GM19025 (cell line): Measurements from ENCODE around the gene ZNF710.

ENCODE experiments used
- ATAC-seq: cut with Tn5 transposase; IDR thresholded peaks from one replicate; pipeline ENCODE4 v1.9.1; 2021; ENCODE audit warnings: mild to moderate bottlenecking, low read depth, moderate library complexity; ENCODE audit not compliant: unreplicated experiment

Gene ZNF710

GRCh38 chr15:90036806-90037510, 35.8 kb downstream of the ZNF710 start:
- ATAC-seq, result no peak

DNA sequence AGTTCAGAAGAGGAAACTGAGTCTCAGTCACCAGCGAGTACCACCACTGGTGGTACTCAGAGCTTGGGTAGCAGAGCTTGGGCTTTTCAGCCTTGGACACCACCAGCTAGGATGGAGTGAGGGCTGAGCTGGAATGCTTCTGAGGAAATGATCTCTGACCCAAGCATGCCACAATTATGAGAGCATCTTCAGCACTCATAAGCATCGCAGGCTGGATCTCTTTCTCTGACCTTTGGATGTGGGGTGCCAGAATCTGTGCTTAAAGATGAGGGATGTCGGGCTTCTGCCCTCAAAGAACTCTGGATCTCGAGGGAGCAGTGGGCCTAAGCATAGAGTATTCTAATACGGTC, 36.4 kb downstream of the ZNF710 start:
- ATAC-seq, result no peak

DNA sequence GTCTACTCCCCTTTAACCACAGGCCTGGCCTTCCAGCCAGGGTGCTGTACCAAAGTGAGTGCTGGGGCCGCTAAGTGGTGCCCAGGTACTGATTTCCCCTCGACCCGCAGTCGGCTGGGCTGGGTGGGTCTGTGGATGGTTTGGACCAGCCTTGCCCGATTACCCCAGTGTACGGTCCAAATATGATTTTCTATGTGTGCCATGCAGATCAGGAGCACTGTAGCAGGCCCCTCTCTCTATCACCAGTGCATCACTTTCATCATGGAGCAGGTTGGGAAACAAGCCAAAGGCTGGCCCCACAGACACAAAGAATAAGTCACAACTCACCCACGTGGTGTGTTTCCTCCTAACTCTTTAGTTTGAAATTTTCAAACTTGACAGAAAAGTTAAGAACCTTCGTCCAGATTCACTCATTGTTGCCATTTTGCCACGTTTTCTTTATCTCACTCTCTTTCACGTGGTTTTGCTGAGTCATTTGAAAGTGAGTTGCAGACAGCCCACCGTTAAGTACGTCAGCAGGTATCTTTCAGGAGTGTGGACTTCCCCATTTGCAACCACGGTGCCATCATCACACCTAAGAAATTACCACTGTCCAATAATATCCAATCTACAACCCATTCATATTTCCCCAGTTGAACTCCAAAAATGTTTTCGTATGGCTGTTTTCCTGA, 37.0 kb downstream of the ZNF710 start:
- ATAC-seq, result no peak

DNA sequence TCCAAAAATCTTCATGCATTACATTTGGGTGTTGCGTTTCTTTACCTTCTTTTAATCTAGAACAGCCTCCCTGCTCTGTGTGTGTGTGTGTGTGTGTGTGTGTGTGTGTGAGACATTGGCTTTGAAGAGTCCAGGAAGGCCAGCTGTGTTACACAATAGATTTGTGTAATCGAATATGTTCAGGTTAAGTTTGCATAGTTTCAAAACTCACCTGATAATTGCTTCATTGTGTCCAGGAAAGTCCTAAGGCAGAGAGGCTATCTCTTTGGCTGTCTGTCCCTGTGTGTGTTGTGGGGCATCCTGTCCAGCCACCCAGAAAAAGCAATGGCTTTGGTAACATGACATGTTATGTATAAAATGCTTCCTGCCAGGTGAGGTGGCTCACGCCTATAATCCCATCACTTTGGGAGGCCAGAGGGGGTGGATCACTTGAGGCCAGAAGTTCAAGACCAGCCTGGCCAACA, 37.5 kb downstream of the ZNF710 start:
- ATAC-seq, result no peak

DNA sequence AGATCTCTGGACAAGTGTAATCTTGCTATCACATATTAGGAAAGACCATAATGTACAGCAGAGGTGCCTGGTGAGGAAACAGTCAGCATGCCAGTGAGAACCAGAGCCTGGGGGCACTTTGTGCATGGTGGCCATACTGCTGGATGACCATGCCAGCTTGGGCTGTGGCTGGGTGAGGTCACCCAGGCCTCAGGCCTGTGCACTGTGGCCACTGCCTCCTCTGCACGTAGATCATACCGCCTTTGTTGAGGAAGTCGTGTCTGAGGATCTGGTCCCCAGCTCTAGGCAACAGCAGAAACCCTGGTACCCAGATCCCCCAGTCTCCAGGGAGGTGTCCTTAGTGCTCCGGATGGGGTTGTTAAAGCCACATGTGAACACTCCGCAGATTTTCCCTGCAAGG, 38.9 kb downstream of the ZNF710 start:
- no peak for ATAC-seq

DNA sequence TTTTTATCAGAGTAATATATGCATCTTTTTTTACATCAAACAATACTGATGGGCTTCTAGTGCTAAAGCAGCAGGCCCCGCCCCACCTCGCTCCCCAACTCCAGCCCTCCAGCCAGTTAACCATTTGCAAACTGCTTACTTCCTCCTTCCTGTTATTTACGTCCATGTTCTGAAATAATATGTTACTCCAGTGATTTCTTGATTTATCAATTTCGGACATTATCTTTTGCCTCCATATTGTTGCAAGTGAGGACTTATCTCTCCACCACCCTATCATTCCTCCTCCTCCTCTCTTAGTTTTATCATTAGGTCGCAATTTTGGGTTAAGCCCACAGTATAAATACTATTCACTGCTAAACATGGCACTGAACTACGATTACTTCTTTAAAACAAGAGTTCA, 39.5 kb downstream of the ZNF710 start:
- no peak for ATAC-seq

DNA sequence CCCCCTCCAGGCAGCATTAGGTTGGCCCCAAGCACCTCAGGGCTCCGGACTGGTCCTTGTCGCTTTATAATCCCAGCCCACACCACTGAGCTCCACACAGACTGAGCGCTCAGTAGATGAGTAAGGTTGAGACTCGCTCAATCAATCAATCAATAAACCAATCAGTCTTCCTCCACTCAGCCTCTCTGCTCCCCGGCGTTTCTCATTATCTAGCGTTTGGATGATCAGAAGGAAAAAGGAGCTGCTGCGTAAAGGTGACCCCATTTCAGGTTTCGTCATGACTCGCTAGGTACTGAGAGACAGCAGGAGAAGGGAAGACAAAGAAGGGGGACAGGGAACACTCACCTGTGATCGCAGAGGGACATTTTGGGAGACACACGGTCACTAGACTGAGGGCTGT, 41.2 kb downstream of the ZNF710 start:
- ATAC-seq, result no peak

- no peak for ATAC-seq
Measured at GRCh38 chr15:90042766-90043529, 41.8 kb downstream of the ZNF710 start.

- no peak for ATAC-seq
Measured at GRCh38 chr15:90043530-90044010, 42.4 kb downstream of the ZNF710 start.

DNA sequence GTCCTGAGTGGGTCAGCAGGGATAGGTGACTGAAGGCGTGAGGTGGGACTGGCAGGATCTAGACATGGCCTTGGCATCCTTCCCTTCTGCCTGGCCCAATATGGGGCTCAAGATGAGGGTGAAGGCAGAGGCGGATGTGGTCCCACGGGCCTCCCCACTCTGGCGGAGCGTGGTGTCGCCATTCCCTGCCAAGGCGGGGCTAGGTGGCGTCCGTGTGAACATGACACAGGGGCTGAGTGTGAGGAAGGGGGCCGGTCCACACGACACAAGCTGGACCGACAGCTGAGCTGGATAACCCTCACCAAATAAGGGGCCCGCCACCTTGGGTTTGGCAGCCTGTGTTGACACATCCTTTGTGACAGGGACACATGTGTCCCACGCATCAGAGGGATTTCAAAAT, 43.1 kb downstream of the ZNF710 start:
- ATAC-seq, result no peak

DNA sequence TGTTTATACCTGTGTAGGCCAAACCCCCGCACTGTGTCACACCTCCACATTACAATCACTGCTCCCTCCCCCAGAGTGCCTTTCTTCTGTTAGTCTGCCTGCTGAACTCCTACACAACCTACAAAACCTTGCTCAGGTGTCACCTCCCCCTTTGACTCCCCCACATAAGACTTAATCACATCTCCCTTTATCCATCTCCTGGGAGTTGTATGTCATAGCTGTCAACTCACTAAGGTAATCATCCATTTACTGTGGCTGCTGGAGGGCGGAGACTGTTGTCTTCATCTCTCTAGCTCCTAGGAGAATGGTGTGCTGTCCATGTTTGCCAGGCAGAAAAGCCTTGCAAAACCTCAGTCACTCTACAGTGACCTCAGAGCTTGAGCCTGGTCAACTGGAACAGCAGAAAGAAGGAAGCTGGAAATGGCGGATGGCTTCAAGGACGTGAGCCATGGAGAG, 43.8 kb downstream of the ZNF710 start:
- ATAC-seq, result no peak

DNA sequence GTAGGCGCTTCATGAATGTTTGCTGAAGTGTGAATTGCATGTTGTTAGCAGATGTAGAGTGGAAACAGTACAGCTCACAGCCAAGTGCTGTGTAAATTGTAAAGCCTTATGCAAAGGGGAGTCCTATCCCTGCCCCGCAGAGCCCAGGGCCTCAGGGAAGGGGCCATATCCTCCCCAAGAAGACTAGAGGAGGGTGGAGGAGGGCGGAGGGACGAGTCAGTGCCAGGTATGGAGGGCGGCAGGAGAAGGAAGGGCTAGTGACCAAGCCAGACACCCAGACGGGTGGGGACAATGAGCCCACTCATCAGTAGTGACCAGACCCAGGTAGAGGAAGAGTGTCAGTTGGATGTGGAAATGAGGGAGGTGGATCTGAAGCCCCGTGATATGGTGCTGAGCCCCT, 45.2 kb downstream of the ZNF710 start:
- ATAC-seq, result no peak

- no peak for ATAC-seq
Measured at GRCh38 chr15:90046911-90047392, 45.8 kb downstream of the ZNF710 start.

- no peak for ATAC-seq
Measured at GRCh38 chr15:90047956-90048575, 46.9 kb downstream of the ZNF710 start.

DNA sequence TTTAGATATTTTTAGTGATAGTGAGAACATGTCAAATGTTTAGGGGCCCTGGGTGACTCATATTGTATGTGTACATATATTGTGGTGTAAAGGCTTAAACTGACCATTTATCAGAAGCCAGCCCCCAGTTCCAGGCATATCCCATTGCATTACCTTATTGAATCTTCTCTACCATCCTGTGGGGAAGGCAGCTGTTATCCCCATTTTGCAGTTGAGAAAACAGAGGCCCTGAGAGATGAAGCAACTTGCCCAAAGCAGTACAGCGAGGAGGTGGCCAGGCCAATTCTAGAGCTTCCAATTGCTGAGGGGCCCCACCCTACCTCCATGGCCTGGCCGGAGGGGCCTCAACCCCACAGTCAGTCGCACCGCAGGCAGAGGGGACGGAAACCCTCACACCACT, 47.9 kb downstream of the ZNF710 start:
- no peak for ATAC-seq

- no peak for ATAC-seq
Measured at GRCh38 chr15:90049666-90050604, 48.8 kb downstream of the ZNF710 start.

GRCh38 chr15:90051874-90052273, 50.8 kb downstream of the ZNF710 start:
- no peak for ATAC-seq

GRCh38 chr15:90053685-90054466, 52.8 kb downstream of the ZNF710 start:
- ATAC-seq, result no peak

GRCh38 chr15:90054618-90055097, 53.5 kb downstream of the ZNF710 start:
- ATAC-seq, result no peak
